HG03378 (cell line): ENCODE measurements around the gene LCP2.

ENCODE experiments used
- ATAC-seq: cut with Tn5 transposase; IDR thresholded peaks from one replicate; pipeline ENCODE4 v1.9.1; 2021; ENCODE audit warnings: mild to moderate bottlenecking, moderate library complexity; ENCODE audit not compliant: unreplicated experiment

LCP2 gene

DNA sequence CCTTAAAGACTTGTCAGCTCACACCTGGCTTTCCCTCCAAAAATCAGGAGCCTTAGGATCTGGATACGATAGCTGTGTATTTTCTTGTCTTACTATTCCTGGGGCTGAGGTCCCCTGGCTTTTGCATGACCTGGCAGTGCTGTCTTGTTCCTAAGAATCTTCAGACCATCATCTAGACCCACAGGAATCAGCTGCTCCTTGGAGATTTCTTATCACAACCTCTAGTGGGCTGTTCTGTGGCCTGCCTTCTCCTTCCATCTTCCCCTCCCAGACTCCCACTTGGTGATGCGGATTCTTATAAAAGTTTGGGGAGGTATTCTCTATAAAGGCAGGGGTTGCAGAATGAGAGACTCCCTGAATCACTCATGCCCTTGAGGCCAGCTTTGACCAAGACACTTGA is 21.4 kb downstream of the LCP2 start:
- no peak for ATAC-seq

DNA sequence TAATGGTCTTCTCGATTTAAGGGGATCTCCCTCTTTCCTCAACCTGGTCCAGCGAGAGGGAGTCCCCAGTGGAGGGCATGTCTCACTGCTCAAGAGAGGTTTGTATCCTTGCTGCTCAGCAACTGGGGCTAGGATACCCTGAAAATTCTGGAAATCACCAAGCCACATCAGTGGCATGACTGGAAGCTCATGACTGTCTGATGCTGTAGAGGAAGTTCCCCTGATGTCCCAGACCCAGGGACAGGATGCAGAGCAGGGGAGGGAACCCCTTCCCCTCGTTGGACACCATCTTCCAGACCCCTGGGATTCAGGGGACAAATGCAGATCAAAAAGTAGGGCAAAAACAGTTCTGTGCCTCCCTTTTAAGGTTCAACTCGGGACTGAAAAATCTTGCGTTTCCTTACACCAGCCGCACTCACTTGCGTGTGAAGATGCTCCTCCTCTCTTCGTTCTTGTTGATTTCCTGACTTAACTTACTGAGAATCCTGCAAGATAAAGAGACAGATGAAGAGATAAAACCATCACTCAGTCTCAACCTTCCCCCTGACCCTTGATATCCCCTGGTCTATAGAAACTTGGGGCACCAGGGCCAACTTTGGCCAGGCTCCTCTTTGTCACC is 22.1 kb downstream of the LCP2 start:
- no peak for ATAC-seq

DNA sequence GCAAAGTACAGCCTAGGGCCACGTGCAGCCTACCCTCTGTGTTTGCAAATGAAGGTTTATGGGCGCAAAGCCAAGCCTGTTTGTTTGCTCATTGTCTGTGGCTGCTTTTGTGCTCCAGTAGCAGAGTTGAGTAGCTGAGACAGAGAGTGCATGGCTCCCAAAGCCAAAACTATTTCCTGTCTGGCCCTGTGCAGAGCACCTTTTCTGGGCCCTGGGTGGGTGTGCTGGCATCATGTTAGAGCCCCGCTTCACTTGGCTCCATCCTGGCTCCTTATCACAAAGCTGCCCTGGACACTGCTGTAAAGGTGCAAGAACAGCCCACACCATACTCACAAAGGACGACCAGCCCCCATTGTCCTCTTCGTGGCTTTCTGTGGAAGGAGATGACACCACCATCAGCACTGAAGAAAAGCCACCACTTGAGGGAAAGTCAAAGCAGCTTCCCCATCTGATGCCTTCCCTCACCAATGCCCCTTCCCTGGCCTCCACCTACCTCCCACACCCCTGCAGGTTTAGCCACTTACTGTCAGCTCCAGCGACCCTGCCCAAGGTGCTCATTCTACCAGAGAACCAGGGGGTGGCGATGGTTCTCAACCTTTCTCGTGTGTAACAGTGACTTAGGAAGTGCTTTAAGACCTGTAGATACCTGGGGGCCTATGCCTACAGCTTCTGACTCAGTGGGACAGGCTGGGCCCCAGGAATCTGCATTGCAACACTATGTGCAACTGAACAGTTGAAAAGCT is 23.4 kb downstream of the LCP2 start:
- ATAC-seq, result no peak

DNA sequence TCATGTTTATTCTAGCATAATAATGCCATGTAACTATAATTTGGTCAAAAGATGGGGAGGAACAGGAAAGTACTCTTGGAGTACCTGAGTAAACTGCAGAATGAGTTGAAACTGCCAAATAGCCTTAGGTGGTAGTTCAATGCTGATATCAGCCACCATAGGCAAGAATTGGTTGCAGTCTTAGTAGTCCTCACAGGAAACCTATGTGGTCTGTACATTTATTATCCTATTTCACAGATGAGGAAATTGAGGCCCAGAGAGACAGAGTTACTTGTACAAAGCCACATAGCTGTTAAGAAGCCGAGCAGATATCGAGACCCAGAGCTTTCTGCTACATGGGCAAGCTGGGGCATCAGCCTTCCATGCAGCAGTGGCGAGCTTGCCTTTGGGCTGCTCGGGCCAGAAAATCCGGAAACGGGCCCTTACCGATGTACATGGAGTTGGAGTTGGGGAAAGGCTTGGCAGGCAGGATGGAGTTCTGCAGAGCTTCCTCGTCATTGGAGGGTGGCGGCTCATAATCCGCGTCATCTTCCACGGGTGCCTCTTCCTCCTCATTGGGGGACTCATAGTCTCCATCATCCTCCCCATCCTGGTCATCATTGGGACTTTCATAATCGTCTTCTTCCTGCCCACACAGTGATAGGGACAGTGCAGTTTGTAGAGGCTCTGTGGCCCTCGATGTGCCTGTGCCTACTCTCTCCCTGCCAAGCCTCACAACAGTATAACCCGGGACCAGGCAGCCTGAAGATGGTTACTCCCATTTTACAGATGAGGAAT is 27.1 kb downstream of the LCP2 start:
- ATAC-seq, result no peak

DNA sequence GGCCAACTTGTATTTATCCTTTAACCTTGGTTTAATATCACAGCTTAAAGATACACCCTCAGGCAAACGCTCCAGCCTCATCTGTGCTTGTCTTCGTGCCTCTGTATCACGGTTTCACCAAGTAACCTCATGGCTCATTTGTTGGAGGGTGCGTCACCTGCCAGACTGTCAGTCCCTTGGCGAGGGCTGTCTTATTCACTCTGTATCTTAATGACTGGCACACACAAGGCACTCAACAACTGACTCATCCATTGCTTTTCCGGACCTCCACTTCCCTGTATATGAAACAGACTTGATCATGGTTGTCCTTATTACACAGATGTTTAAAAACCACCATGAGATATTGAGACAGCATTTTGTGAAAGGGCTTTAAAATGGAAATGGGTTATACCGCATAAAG is 28.0 kb downstream of the LCP2 start:
- ATAC-seq, result no peak

DNA sequence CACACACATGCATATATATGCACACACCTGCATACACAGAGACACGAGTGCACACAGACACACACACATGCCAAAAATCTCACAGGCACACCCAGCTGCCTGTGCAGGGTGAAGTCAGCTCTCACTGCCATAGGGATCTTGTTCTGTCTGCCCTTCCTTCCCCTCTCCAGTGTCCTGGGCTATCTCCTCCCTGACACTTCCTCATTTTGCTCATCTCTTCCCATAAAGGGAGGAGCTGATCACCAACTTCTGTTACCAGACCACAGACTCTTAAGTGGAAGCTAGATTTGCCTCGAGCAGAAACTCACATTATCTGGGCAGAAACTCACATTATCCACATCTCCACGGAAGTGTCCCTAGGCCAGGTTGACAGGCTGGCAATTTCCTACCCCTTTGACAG is 28.7 kb downstream of the LCP2 start:
- no peak for ATAC-seq

DNA sequence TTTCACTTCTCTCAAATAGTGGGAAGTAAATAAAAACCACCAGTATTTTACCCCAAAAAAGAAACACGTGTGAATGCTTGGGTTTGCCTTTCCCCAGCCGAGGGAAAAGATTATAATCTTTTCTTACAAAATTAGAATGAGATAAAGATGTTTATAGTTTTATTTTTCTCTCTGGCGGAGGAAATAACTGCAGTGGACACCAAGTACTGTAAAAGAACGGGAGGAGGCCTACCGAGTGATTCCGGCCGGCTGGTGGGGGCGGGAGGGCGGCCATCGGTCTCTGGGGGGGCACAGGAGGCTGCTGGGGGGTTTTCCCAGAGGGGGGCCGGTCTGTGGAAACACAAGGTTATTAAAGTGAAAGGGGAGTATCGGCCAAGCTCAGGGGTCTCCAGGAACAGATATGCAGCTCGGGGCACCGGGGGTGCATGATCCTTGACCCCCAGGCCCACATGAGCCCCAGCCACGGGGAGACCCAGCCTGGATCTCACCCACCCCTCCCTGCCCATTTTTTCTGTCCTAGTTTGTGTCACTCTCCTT is 29.4 kb downstream of the LCP2 start:
- no peak for ATAC-seq

DNA sequence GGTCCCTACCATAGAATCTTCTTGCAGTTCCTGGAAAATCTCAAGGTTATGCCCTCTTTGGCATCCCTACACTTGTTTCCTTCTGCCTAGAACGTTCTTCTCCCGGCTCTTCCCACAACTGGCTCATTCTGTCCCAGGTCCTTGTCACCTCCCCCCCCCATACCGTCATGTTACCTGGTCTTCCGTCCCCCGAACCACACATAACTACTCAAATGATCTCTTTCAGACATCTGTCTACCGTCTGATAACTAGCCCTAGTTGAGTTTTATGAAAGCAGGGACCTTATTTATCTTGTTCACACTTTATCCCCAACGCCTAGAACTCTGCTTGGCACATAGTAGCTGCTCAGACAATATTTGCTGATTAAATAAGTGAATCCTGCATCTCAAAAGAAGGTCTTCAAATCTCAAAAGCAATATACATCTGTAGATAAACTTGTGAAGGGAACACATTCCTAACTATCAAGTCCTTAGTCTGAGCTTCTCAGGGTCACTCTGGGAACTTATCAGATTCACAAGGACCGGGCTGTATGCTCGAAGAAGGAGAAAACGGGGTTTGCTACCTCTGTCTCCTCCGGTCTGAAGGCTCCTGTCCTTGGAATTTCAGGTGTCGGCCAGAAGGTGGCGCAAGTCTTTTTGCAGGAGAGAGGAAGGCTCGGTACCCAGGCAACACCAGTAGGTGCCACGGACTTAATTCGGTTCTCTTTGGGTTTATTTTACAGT is 30.0 kb downstream of the LCP2 start:
- peak; percentile 78 for ATAC-seq

DNA sequence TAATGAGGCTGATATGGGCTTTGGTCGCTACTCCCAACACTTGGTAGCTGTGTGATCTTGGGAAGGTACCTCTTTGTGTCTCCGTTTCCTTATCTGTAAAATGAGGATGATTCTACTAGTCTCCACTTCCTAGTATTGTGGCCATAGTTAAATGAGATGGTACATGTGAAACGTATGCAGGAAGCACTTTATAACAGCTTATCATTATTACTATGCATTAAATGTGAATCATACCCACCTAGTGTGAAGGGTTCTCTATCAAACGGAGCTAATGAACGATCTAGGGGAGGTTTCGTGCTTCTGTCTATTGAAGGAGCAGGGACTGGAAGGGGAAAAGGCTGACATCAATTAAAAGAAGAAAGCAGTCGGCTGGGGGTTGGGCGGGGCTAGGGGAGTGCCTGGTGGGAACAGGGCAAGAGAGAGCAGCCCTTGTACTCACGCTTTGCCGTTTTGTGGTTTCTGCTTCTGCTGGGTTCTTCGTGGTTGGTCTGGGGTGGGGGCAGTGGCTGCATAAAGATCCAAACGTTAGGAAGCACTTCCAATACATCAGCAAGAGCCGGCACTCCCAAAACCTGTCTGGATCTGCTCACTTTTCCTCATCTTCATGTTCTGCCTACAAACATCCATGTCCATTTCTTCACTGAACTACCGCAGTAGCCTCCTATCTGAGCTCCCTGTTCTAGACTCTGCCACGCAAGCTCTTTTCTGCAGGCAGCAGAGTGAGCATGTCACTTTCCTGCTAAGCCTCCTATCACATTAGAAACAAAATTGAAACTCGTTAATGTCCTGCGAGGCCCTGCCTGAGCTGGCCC is 30.8 kb downstream of the LCP2 start:
- ATAC-seq, result no peak

DNA sequence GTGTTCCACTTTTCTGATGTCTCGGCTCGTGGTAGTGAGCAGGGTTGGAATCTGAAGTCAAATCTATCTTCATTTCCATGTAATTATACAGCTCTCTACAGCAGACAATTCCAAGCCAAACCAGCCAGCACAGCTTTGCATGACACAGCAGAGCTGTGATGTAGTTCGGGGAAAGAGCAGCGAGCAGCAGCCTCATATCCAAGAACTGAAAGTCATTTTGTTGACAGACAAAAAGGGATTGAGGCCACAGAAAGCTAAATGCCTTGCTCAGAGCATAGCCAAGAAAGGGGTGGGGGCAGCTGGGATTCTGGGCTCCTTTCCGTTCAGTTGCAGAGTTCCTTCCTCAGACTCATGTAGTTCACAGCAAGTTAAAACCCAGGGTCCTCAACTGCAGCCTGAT is 32.1 kb downstream of the LCP2 start:
- no peak for ATAC-seq

DNA sequence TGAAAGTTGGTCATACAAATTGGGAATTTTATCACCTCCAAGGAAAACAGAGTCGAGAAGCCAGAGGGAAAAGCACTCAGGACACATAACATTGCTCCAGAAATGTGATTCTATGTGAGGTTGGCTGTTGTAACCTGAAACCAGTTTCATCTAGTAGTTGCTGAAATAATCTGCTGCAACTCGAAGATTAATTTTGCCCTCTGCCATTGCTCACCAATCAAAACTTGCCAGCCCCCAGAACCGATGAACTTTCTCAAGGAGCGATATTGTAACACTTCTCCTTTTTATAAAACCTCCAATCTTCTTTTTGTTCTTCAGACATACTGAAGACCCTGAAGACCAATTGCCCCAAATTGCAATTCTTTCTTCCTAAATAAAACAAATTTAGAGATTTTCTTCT is 33.7 kb downstream of the LCP2 start:
- no peak for ATAC-seq

DNA sequence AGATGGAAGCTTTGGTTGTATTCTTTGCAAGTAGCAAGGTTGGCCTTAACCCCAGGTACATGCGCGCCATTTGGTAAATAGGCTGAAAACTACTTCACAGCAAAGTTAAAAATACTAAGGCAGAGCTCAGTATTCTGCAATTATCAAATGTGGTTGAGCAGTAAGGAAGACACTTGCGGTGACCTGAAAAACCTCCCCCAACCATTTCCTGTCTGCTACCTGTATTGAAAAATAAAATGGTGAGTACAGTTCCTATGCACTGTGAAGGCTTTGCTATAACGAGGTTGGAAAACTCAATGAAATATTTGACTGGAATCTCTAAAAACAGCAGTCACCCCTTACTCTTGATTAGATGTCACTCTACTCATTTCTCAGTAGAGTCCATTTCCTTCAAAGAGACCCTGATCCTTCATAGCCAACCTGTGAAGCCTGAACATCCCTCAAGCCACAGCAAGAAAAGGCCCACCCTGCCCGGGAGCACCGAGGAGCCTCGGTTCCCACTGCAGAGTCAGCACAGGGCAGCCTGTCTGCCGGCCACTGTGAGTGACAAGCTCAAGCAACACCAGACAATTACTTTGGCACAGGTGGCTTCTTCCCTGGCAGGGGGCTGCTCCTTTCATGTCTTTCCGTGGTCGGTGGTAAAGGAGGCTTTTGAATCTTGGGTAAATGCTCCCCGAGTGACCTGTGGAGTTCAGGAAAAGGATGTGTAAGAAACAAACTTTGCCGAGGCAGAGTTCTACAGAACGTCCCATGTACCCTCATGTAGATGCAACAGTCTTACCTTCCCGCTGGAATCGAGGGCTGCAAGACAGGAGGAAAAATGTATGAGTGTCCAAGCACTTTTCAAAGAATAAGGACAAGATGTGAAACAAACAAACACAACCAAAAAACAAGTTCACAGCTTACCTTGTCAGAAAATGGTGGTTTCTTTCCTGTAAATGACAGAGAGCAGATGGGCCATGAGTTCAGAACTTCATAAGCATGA is 35.2 kb downstream of the LCP2 start:
- no peak for ATAC-seq

DNA sequence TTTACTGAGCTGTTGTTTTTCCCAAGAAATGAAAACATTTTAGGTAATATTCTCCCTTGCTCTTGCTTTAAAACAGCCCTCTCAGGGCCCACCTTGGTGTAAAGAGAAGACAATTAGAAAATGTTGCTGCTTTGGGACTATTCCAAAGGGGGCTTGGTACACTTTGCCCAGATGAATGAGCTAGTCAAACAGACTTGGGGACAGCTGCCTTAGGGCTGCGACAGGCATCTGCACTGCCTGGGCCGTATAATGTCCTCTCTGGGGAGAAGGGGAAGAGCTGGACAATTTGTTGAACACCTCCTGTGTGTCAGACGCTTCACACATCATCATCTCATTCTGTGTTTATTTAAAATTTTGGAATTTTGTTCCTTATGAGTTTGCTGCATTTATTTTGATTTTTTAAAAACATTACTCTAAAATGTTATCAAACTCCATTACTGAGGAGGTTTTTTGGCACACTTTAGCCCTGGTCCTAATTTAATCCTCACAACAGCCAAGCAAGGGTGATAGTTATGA is 36.0 kb downstream of the LCP2 start:
- ATAC-seq, result no peak

DNA sequence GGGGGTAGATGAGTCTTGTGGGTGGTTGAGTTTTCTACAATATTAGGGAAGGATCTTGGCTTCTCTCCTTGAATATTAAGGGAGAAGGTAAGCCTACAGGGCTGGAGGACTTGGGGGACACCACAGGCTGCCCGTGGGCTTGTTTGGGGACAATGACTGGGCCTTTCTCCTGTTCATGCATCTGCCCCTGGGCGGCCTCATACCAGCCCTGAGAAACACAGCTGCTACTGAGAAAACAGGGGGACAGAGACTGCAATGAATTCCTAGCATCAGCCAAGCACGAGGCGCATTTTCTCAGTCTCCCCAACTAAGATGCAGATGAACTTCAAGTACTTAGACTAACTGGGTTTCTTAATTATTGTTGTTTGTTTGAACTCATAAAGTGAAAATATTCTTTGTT is 40.2 kb downstream of the LCP2 start:
- ATAC-seq, result no peak

DNA sequence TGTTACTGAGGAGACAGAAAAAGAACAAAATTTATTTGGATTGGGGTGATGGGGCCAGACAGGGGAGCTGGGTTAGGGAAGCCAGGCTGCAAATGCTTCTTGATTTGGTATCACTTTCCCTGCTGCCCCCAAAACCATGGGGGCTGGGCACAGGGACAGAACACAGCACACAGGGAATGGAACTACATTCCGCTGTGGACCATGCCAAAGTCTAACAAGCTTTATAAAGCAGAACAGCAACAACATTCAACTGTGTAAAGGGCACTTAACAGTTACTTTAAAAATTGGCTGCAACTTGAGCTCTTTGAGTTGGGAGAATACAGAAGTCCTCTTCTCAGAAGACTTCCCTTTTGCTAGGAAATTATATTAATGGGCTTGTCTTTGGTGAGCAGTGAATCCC is 41.0 kb downstream of the LCP2 start:
- ATAC-seq, result no peak

DNA sequence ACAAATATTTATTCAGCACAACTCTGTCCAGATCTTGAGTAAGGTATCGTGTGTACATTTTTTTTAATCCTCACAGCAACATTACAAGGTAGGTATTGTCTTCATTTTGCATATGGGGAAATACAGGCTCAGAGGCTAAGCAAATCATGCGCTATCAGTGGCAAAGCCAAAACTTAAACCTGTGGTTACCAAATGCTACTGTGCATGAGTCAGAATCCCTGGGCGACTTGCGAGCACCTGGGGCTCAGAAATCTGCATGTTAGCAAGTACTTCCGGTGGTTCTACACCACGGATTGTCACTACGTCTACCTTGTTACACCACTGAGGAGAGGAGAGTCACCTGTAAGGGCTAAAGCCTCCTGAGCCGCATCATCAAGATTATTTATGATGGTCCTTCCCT is 43.5 kb downstream of the LCP2 start:
- peak; percentile 95 for ATAC-seq

DNA sequence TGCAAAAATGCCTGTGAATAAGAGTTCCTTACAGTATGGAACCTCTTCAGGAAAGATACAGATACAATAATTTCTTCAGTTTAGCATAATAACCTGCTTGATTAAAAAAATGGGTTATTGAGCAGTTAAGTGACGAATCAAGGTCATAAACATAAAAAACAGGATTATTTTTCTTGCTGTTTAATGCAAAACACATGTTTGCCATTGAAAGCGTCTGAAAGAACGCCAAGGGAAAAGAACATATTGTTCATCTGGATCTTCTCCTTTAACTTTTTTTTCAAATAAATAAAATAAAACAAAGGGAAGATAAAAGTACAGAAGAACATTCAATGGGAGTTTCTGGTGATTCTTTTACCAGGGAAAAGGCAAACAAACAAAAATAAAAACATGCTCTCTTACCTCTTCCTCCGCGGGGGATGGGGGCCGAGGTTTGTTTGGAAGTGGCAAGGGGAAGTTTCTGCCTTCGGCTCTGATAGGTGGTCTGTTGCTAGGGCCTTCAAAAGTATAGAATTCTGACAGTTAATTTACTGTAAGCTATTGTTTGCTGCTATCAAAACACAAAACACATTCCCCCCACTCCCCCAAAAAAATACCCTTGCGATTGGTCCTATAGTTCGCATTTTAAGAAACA is 44.7 kb downstream of the LCP2 start:
- no peak for ATAC-seq

DNA sequence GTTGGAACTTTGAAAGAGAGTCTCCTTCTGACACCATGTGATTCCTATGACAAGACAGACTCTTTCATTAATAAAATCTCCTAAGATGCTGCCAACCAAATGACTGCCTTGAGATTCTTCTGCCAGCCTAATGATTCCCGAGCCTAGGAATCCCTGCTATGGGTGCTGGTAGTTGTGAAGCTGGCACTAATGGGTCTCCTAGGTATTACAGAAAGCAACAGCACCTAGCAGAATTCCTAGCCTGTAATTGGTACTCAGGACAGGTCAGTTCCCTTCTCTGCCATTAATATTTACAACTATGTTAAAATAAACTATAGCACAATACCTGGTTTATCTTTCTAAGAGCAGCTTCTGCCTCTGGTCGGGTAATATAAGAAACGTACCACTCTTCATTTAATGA is 45.5 kb downstream of the LCP2 start:
- no peak for ATAC-seq

DNA sequence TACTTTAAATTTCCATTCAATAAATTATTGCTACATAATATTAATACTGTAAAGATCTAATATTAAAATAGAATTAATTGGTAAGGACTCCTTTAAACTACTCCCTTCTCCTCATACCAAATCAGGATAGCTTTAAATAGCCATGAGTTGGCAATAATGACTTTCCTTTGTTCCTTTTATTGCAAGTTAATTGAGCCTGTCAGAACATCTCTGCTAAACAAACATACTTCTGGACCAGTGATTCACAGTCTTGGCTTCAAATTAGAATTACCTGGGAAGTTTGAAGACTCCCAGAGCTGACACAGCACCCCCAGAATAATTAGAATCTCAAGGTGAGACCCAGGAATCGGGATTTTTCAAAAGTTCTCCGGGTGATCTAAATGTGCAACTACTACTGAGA is 46.1 kb downstream of the LCP2 start:
- no peak for ATAC-seq
